A673 (cell line): Measurements from ENCODE around the gene LIMS2.

ENCODE experiments used
- CTCF ChIP-seq: fragments of 300-800, 200-600 bp; sonication (generic); conservative IDR thresholded peaks from 2 replicates; pipeline ENCODE4 v1.5.1; 2017; ENCODE audit warnings: low read depth, mild to moderate bottlenecking, antibody characterized with exemption, low read length, moderate library complexity, mixed read lengths
- EZH2 ChIP-seq: fragments of 200-600 bp; sonication (generic); IDR thresholded peaks from 2 replicates; pipeline ENCODE4 v1.6.1; 2017; ENCODE audit warnings: borderline replicate concordance, low read depth, mild to moderate bottlenecking, mixed read lengths, antibody characterized with exemption, low read length; ENCODE audit not compliant: poor library complexity, severe bottlenecking

GRCh38 chr2:127679680-127680361 lies 4.5 kb upstream of the LIMS2 start:
- TF ChIP-seq CTCF (no peak), EZH2 (no peak)
